Measurements from ENCODE around the gene SKAP1. TPM values are rescaled to one million over a fixed set of nuclear protein-coding genes. Genes with fewer than 3 reads are reported as not detected.

Gene SKAP1
- total RNA-seq, 4 donors from 2014 or later: not detected

- DNase-seq: no peak
- in situ Hi-C loops (cut with MboI; ENCODE audit: low sequenced_read_pairs in 4 of 4) (no loop called here), intact Hi-C loops (cut with DNase I; ENCODE audit: low total_unique reads) (no loop called here)
- no peak for ATAC-seq
- Histone ChIP-seq H3K36me3 (no peaks in the 10 kb centered on the region), H3K27me3 (peaks cover 6 to 21% (median 7%) of the 10 kb centered on the region in 3 donors), H3K9me3 (no peaks in the 10 kb centered on the region), H3K4me3 (no peak overlapping the region), H3K27ac (no peak overlapping the region), H3K4me1 (no peaks in the 10 kb centered on the region)
- TF ChIP-seq CTCF (IDR thresholded peaks at IDR 0.05 in 4 of 5, conservative IDR thresholded peaks at IDR 0.05 in 1 of 5) (no peak), POLR2A (IDR thresholded peaks at IDR 0.05) (no peak)
Observed at GRCh38 chr17:48198950-48199541, 231.0 kb downstream of the SKAP1 start.

- Histone ChIP-seq H3K4me1 (no peaks in the 10 kb centered on the region), H3K27ac (no peak overlapping the region), H3K4me3 (no peak overlapping the region), H3K9me3 (no peaks in the 10 kb centered on the region), H3K27me3 (peaks cover 9 to 29% (median 11%) of the 10 kb centered on the region in 3 donors), H3K36me3 (no peaks in the 10 kb centered on the region)
- no peak for DNase-seq
- intact Hi-C loops (cut with DNase I; ENCODE audit: low total_unique reads) (no loop called here), in situ Hi-C loops (cut with MboI; ENCODE audit: low sequenced_read_pairs in 4 of 4) (no loop called here)
- ATAC-seq: no peak
- TF ChIP-seq POLR2A (IDR thresholded peaks at IDR 0.05): no peak
- no peak for TF ChIP-seq CTCF (IDR thresholded peaks at IDR 0.05 in 4 of 5, conservative IDR thresholded peaks at IDR 0.05 in 1 of 5)
Observed at GRCh38 chr17:48195910-48196309, 234.1 kb downstream of the SKAP1 start.

GRCh38 chr17:48194097-48194550 lies 235.9 kb downstream of the SKAP1 start:
- in situ Hi-C loops (cut with MboI; ENCODE audit: low sequenced_read_pairs in 4 of 4) (no loop called here), intact Hi-C loops (cut with DNase I; ENCODE audit: low total_unique reads) (no loop called here)
- Histone ChIP-seq H3K4me3 (no peak overlapping the region), H3K4me1 (no peaks in the 10 kb centered on the region), H3K27me3 (peaks cover 9 to 29% (median 11%) of the 10 kb centered on the region in 3 donors), H3K36me3 (no peaks in the 10 kb centered on the region), H3K27ac (no peak overlapping the region), H3K9me3 (no peaks in the 10 kb centered on the region)
- TF ChIP-seq POLR2A (IDR thresholded peaks at IDR 0.05): no peak
- TF ChIP-seq CTCF (IDR thresholded peaks at IDR 0.05 in 4 of 5, conservative IDR thresholded peaks at IDR 0.05 in 1 of 5): no peak
- DNase-seq (no peak), ATAC-seq (no peak)

GRCh38 chr17:48192321-48192731 lies 237.7 kb downstream of the SKAP1 start:
- in situ Hi-C loops (cut with MboI; ENCODE audit: low sequenced_read_pairs in 4 of 4) (no loop called here), intact Hi-C loops (cut with DNase I; ENCODE audit: low total_unique reads) (no loop called here)
- H3K27ac ChIP-seq: no peak overlapping the region
- DNase-seq (no peak), ATAC-seq (no peak)
- no peaks in the 10 kb centered on the region for H3K36me3 ChIP-seq
- no peaks in the 10 kb centered on the region for H3K9me3 ChIP-seq
- TF ChIP-seq CTCF (IDR thresholded peaks at IDR 0.05 in 4 of 5, conservative IDR thresholded peaks at IDR 0.05 in 1 of 5): no peak
- TF ChIP-seq POLR2A (IDR thresholded peaks at IDR 0.05): no peak
- no peak overlapping the region for H3K4me3 ChIP-seq
- H3K27me3 ChIP-seq: peaks cover 9 to 38% (median 11%) of the 10 kb centered on the region in 3 donors
- H3K4me1 ChIP-seq: no peaks in the 10 kb centered on the region

GRCh38 chr17:48191362-48191761 lies 238.7 kb downstream of the SKAP1 start:
- intact Hi-C loops (cut with DNase I; ENCODE audit: low total_unique reads) (no loop called here), in situ Hi-C loops (cut with MboI; ENCODE audit: low sequenced_read_pairs in 4 of 4) (no loop called here)
- ATAC-seq (no peak), DNase-seq (no peak)
- Histone ChIP-seq H3K4me1 (no peaks in the 10 kb centered on the region), H3K36me3 (no peaks in the 10 kb centered on the region), H3K27ac (no peak overlapping the region), H3K9me3 (no peaks in the 10 kb centered on the region), H3K27me3 (peaks cover 9 to 40% (median 11%) of the 10 kb centered on the region in 3 donors), H3K4me3 (no peak overlapping the region)
- no peak for TF ChIP-seq CTCF (IDR thresholded peaks at IDR 0.05 in 4 of 5, conservative IDR thresholded peaks at IDR 0.05 in 1 of 5)
- TF ChIP-seq POLR2A (IDR thresholded peaks at IDR 0.05): no peak

Measured in gastrocnemius medialis (tissue), 4 donors.